ENCODE data around the gene TACC3. TPM values are rescaled to one million over a fixed set of nuclear protein-coding genes. Genes with fewer than 3 reads are reported as not detected.
A peak's percentile ranks its signal among the peaks of the same experiment; 100 is the strongest.

TACC3 gene
- total RNA-seq, 1 donor from 2014 or later = 159 TPM

DNA sequence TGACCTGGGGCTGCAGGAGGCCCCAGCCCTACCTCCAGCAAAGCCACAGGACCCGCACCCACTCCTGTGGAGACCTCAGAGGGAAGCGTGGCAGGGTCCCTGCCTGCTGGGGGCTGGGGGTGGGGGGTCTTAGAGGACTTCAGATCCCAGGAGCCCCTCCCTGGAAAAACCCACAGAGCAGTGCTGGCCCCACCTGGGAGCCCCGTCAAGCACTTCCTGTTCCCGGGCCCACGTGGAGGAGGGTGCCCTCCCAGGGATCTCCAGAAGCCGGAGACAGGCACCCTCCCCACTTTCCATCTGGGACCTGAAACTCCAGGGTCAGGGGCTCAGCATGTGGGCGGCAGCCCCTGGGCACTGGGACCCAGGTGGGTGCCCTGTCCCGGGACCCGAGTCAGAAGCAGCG lies 32.0 kb downstream of the TACC3 start:
- H3K9me3 Mint-ChIP-seq = no peaks in the 10 kb centered on the region
- H3K4me1 Mint-ChIP-seq = no peaks in the 10 kb centered on the region
- DNase-seq (ENCODE audit: low read depth, low spot score) = no peak
- H3K4me3 Mint-ChIP-seq = no peak overlapping the region
- H3K27ac Mint-ChIP-seq (ENCODE audit: unreplicated experiment) = no peak overlapping the region
- H3K27me3 Mint-ChIP-seq (ENCODE audit: low read depth) = no peaks in the 10 kb centered on the region
- TF ChIP-seq CTCF (conservative IDR thresholded peaks at IDR 0.05) = no peak
- no peaks in the 10 kb centered on the region for H3K36me3 Mint-ChIP-seq (ENCODE audit: low read depth)

- H3K27me3 Mint-ChIP-seq (ENCODE audit: low read depth) = no peaks in the 10 kb centered on the region
- no peak for DNase-seq (ENCODE audit: low read depth, low spot score)
- H3K4me1 Mint-ChIP-seq = no peaks in the 10 kb centered on the region
- H3K27ac Mint-ChIP-seq (ENCODE audit: unreplicated experiment) = no peak overlapping the region
- no peak overlapping the region for H3K4me3 Mint-ChIP-seq
- no peaks in the 10 kb centered on the region for H3K9me3 Mint-ChIP-seq
- TF ChIP-seq CTCF (conservative IDR thresholded peaks at IDR 0.05) = no peak
- no peaks in the 10 kb centered on the region for H3K36me3 Mint-ChIP-seq (ENCODE audit: low read depth)
These were observed 32.5 kb downstream of the TACC3 start for GRCh38 chr4:1753697-1754311.

DNA sequence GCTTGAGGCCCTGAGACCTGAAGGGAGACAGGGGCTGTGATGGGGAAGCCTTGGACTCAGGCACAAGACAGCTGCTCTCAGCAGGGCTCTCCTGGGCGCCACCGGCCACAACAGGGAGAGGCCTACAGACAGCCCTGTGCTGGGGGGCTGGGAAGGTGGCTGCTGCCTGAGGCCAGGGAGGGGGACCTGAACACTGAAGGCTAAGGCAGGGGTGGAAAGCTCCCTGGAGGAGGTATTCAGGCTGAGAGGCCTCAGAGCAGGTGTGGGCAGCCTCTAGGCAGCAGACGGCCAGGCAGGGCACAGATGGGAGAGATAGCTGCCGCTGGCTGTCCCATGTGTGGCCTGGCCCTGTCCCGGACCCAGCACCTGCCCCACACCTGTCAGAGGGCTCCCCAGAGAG lies 33.0 kb downstream of the TACC3 start:
- H3K9me3 Mint-ChIP-seq = no peaks in the 10 kb centered on the region
- H3K27me3 Mint-ChIP-seq (ENCODE audit: low read depth) = no peaks in the 10 kb centered on the region
- no peak for DNase-seq (ENCODE audit: low read depth, low spot score)
- no peaks in the 10 kb centered on the region for H3K36me3 Mint-ChIP-seq (ENCODE audit: low read depth)
- no peaks in the 10 kb centered on the region for H3K4me1 Mint-ChIP-seq
- TF ChIP-seq CTCF (conservative IDR thresholded peaks at IDR 0.05) = no peak
- H3K4me3 Mint-ChIP-seq = no peak overlapping the region
- no peak overlapping the region for H3K27ac Mint-ChIP-seq (ENCODE audit: unreplicated experiment)

DNA sequence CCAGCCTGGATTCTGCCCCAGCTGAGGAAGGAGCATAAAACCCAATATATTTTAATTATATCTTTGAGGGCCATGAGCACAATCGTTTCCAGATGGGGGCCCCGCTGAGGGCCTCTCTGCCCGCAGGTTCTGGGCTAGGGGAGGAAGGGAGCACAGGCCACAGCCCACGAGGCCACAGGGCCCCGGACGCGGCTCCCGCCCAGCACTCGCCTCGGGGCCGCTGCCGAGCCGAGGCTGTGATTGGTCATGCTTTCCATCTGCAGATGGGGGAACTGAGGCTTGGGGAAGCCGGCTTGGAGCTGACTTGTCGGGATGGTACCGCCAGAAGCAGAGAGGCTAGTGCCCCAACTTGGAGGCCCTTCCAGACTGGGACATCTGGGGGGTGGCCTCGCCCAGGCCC lies 34.0 kb downstream of the TACC3 start:
- peaks cover 5% of the 10 kb centered on the region for H3K4me1 Mint-ChIP-seq
- DNase-seq (ENCODE audit: low read depth, low spot score) = no peak
- H3K4me3 Mint-ChIP-seq = no peak overlapping the region
- TF ChIP-seq CTCF (conservative IDR thresholded peaks at IDR 0.05) = no peak
- H3K27ac Mint-ChIP-seq (ENCODE audit: unreplicated experiment) = no peak overlapping the region
- no peaks in the 10 kb centered on the region for H3K9me3 Mint-ChIP-seq
- no peaks in the 10 kb centered on the region for H3K36me3 Mint-ChIP-seq (ENCODE audit: low read depth)
- H3K27me3 Mint-ChIP-seq (ENCODE audit: low read depth) = no peaks in the 10 kb centered on the region

- Mint-ChIP-seq H3K4me1 (peaks cover 5% of the 10 kb centered on the region), H3K27me3 (ENCODE audit: low read depth) (no peaks in the 10 kb centered on the region), H3K4me3 (no peak overlapping the region), H3K9me3 (no peaks in the 10 kb centered on the region), H3K27ac (ENCODE audit: unreplicated experiment) (peak overlapping the region; percentile 43), H3K36me3 (ENCODE audit: low read depth) (no peaks in the 10 kb centered on the region)
- no peak for TF ChIP-seq CTCF (conservative IDR thresholded peaks at IDR 0.05)
- no peak for DNase-seq (ENCODE audit: low read depth, low spot score)
These were observed 34.8 kb downstream of the TACC3 start for GRCh38 chr4:1756079-1756478.

Measured in neural crest cell (in vitro differentiated cells).